Tibial nerve (tissue), 4 donors: Measurements from ENCODE around the gene MRPL34. TPM values are rescaled to one million over a fixed set of nuclear protein-coding genes. Genes with fewer than 3 reads are reported as not detected.

Experiments
- DNase-seq, 2 donors: peaks; one replicate each; pipeline ENCODE4 v3.0.0-alpha.2; 2019; ENCODE audit warnings: low spot score in 2 of 2
- H3K27ac ChIP-seq, 4 donors: fragments of 200-600 bp; sonication (generic) in 3 of 4; one replicate each; pipeline ENCODE4 v1.5.1; 2017 to 2019; ENCODE audit warnings: mild to moderate bottlenecking in 1 of 4
- H3K27me3 ChIP-seq, 2 donors: fragments of 200-600 bp; sonication (generic) in 1 of 2; one replicate each; pipeline versions ENCODE4 v1.5.1 to v1.6.0; 2017 to 2019
- H3K36me3 ChIP-seq, 3 donors: fragments of 200-600 bp; sonication (generic); one replicate each; pipeline ENCODE4 v1.5.1; 2018 to 2019
- H3K4me1 ChIP-seq, 4 donors: fragments of 200-600 bp; sonication (generic) in 3 of 4; one replicate each; pipeline ENCODE4 v1.5.1; 2017 to 2019
- H3K4me3 ChIP-seq, 4 donors: fragments of 200-600 bp; sonication (generic) in 3 of 4; one replicate each; pipeline ENCODE4 v1.5.1; 2017 to 2019; ENCODE audit warnings: mild to moderate bottlenecking in 1 of 4, moderate library complexity in 1 of 4
- H3K9me3 ChIP-seq, 4 donors: fragments of 200-600 bp; sonication (generic) in 3 of 4; one replicate each; pipeline ENCODE4 v1.5.1; 2017 to 2019
- EP300 ChIP-seq, 2 donors: sonication (generic); formaldehyde crosslinking; IDR thresholded peaks; one replicate each; pipeline ENCODE4 v1.6.1; 2017; ENCODE audit warnings: antibody characterized with exemption in 2 of 2, mild to moderate bottlenecking in 1 of 2
- POLR2A ChIP-seq, 2 donors: fragments of 450-650 bp; IDR thresholded peaks; one replicate each; pipeline ENCODE4 v1.6.1; 2017; ENCODE audit warnings: antibody characterized with exemption in 2 of 2, mild to moderate bottlenecking in 2 of 2, moderate library complexity in 2 of 2
- WGBS, 2 donors: methylation state at CpG; one replicate each; pipeline ENCODE4 v1.1.5; 2018; 5-methylcytosine and 5-hydroxymethylcytosine counted together
- total RNA-seq, 4 donors: library from RNA; depleted of rRNA; stranded (reverse); fragments of >200 nt; gene quantifications; one replicate each; pipeline ENCODE4 v1.1.0, GENCODE V29; 2016
- TF ChIP-seq, protein P1 (sequence below), 5 experiments: fragments of 200-600 bp in 3 of 5; fragments of 450-650 bp in 2 of 5; sonication (generic) in 3 of 5; IDR thresholded peaks; one replicate each; pipeline ENCODE4 v1.5.1; 2016 to 2019; ENCODE audit warnings: antibody characterized with exemption in 5 of 5, mild to moderate bottlenecking in 3 of 5, moderate library complexity in 2 of 5

The MRPL34 gene
- total RNA-seq, 4 donors from 2014 or later: 143 to 187 (median 175) TPM

GRCh38 chr19:17314007-17314593 is 8.4 kb downstream of the MRPL34 start:
- H3K9me3 ChIP-seq: no peaks in the 10 kb centered on the region
- TF ChIP-seq EP300 (IDR thresholded peaks at IDR 0.05) (no peak), POLR2A (IDR thresholded peaks at IDR 0.05) (no peak)
- TF ChIP-seq, protein P1, sequence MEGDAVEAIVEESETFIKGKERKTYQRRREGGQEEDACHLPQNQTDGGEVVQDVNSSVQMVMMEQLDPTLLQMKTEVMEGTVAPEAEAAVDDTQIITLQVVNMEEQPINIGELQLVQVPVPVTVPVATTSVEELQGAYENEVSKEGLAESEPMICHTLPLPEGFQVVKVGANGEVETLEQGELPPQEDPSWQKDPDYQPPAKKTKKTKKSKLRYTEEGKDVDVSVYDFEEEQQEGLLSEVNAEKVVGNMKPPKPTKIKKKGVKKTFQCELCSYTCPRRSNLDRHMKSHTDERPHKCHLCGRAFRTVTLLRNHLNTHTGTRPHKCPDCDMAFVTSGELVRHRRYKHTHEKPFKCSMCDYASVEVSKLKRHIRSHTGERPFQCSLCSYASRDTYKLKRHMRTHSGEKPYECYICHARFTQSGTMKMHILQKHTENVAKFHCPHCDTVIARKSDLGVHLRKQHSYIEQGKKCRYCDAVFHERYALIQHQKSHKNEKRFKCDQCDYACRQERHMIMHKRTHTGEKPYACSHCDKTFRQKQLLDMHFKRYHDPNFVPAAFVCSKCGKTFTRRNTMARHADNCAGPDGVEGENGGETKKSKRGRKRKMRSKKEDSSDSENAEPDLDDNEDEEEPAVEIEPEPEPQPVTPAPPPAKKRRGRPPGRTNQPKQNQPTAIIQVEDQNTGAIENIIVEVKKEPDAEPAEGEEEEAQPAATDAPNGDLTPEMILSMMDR (IDR thresholded peaks at IDR 0.05): no peak
- 89 to 94% methylated on average over 14 to 18 of the region's 19 CpGs for WGBS, 2 donors
- H3K4me3 ChIP-seq: no peak overlapping the region
- H3K27me3 ChIP-seq: no peaks in the 10 kb centered on the region
- DNase-seq: no peak
- no peak overlapping the region for H3K27ac ChIP-seq
- H3K4me1 ChIP-seq: peaks cover 0 to 30% (median 11%) of the 10 kb centered on the region in 4 donors
- peaks cover 0 to 68% (median 9%) of the 10 kb centered on the region in 3 donors for H3K36me3 ChIP-seq

- H3K27ac ChIP-seq: no peak overlapping the region
- DNase-seq: no peak
- WGBS, 2 donors: 69 to 75% methylated on average over 6 of the region's 6 CpGs
- no peak for TF ChIP-seq POLR2A (IDR thresholded peaks at IDR 0.05)
- TF ChIP-seq EP300 (IDR thresholded peaks at IDR 0.05): no peak
- TF ChIP-seq, protein P1 (IDR thresholded peaks at IDR 0.05): no peak
- H3K4me3 ChIP-seq: no peak overlapping the region
- H3K27me3 ChIP-seq: no peaks in the 10 kb centered on the region
- peaks cover 0 to 17% (median 9%) of the 10 kb centered on the region in 4 donors for H3K4me1 ChIP-seq
- peaks cover 0 to 84% (median 21%) of the 10 kb centered on the region in 3 donors for H3K36me3 ChIP-seq
- H3K9me3 ChIP-seq: no peaks in the 10 kb centered on the region
Measured at GRCh38 chr19:17318966-17319365, 13.3 kb downstream of the MRPL34 start.

DNA sequence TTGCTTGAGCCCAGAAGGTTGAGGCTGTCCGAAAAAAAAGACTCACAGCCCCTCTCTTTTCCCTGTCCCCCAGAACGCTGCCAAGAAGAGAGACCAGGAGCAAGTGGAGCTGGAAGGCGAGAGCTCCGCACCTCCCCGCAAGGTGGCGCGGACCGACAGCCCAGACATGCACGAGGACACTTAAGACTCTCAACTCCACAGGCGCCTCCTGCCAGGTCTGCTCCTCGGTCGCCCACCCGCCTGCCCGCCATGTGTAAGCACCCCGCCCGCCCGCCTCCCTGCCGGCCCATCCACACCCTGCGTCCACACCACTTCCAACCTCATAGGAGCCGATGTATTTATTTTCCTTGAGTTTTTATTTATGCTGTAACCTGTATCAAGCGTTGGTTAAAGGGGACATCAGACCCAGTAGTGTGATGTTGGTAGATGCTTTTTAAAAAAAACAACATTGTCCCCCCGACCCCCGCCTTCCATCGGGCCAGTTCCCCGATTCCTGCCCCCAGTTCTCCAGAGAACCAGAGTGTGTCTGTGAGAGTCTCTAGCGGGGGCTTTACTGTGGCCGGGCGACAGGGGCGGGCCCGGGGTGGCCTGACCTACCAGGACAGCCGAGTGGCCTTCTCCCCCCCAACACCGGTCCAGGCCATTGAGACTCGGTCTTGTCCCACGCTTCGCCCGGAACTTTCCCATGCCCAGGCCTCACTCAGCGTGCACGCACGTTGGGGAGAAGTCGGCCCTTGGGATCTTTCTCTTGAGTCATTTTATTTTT is 14.0 kb downstream of the MRPL34 start:
- TF ChIP-seq, protein P1 (IDR thresholded peaks at IDR 0.05): no peak
- H3K4me1 ChIP-seq: peaks cover 0 to 23% (median 14%) of the 10 kb centered on the region in 4 donors
- no peak overlapping the region for H3K27ac ChIP-seq
- H3K4me3 ChIP-seq: no peak overlapping the region
- WGBS, 2 donors: 88 to 90% methylated on average over 40 of the region's 40 CpGs
- peaks cover 0 to 83% (median 21%) of the 10 kb centered on the region in 3 donors for H3K36me3 ChIP-seq
- DNase-seq: no peak
- no peaks in the 10 kb centered on the region for H3K27me3 ChIP-seq
- no peaks in the 10 kb centered on the region for H3K9me3 ChIP-seq

GRCh38 chr19:17320435-17320834 is 14.8 kb downstream of the MRPL34 start:
- Histone ChIP-seq H3K36me3 (peaks cover 0 to 87% (median 18%) of the 10 kb centered on the region in 3 donors), H3K4me3 (no peak overlapping the region), H3K9me3 (no peaks in the 10 kb centered on the region), H3K27me3 (no peaks in the 10 kb centered on the region), H3K27ac (no peak overlapping the region), H3K4me1 (peaks cover 0 to 29% (median 17%) of the 10 kb centered on the region in 4 donors)
- TF ChIP-seq POLR2A (IDR thresholded peaks at IDR 0.05) (no peak), EP300 (IDR thresholded peaks at IDR 0.05) (no peak)
- no peak for DNase-seq
- WGBS, 2 donors: 83 to 90% methylated on average over 2 to 9 of the region's 11 CpGs

DNA sequence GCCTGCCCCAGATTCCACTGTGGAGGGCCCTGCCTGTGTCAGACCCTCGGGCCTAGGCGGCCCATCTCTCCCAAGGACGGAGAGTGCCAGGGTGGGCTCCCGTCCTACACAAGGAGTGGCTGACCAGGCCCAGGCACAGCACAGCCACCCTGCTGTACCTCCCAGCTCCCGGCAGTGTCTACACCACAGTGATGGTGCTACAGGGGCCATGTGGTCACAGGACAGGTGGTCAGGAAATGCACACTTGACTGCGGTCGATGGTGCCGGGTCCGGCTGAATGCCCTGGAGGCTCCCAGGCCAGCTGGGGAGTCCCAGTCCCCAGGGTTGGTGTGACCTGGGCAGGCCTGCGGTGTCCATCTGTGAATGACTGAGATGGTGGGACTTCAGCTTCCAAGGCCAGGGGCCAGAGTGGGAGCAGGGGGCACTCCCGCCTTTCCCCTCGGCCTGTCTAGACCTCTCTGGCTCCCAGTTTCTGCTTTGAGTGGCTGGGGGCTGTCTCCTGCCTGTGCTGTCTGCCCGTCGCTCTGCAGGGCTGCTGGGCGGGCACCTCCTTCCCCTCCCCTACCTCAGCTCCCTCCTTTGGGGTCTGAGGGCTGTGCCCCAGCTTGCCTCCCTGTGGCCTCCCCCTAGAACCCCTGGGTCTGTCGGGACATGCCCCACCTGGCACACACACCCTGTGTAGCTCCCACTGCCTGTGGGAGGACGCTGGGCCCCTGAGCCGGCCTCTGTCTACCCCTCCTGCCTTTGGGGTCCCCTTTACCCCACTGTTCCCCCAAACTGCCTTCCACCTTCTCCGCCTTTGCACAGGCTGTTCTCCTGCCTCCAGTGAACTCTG is 16.2 kb downstream of the MRPL34 start:
- no peaks in the 10 kb centered on the region for H3K9me3 ChIP-seq
- H3K27ac ChIP-seq: peak overlapping the region in 2 of 4 donors; percentile 19 to 52
- WGBS, 2 donors: 84% methylated on average over 12 to 17 of the region's 19 CpGs
- no peak overlapping the region for H3K4me3 ChIP-seq
- H3K4me1 ChIP-seq: peaks cover 0 to 44% (median 18%) of the 10 kb centered on the region in 4 donors
- peaks cover 0 to 84% (median 12%) of the 10 kb centered on the region in 3 donors for H3K36me3 ChIP-seq
- H3K27me3 ChIP-seq: no peaks in the 10 kb centered on the region
- DNase-seq: no peak
- TF ChIP-seq EP300 (IDR thresholded peaks at IDR 0.05): no peak
- TF ChIP-seq, protein P1 (IDR thresholded peaks at IDR 0.05): no peak
- TF ChIP-seq POLR2A (IDR thresholded peaks at IDR 0.05): no peak
